Effector CD4-positive, alpha-beta T cell (primary cell): ENCODE results near the gene TMEM154.
"Not testable (repeated sequence)": the region's sequence is repeated elsewhere in the genome, so short reads cannot be mapped to it uniquely, and the experiment has no call there.

ENCODE experiments used
- DNase-seq: peaks from one replicate; pipeline ENCODE4 v3.0.0-alpha.2; 2020

Gene TMEM154

GRCh38 chr4:152665691-152666395, 14.0 kb downstream of the TMEM154 start:
- no peak for DNase-seq

DNA sequence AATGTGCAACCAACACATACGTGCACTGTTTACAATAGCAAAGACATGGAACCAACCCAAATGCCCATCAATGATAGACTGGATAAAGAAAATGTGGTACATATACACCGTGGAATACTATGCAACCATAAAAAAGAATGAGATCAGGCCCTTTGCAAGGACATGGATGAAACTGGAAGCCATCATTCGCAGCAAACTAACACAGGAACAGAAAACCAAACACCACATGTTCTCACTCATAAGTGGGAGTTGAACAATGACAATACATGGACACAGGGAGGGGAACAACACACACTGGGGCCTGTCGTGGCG, 15.8 kb downstream of the TMEM154 start:
- not testable (repeated sequence) for DNase-seq

- DNase-seq, result no peak
Measured at GRCh38 chr4:152663203-152664066, 16.4 kb downstream of the TMEM154 start.

- no peak for DNase-seq
Measured at GRCh38 chr4:152661649-152662048, 18.1 kb downstream of the TMEM154 start.

GRCh38 chr4:152660526-152660925, 19.3 kb downstream of the TMEM154 start:
- DNase-seq, result no peak

GRCh38 chr4:152659806-152660205, 20.0 kb downstream of the TMEM154 start:
- DNase-seq, result no peak

- DNase-seq, result no peak
Measured at GRCh38 chr4:152657657-152658056, 22.1 kb downstream of the TMEM154 start.

- no peak for DNase-seq
Measured at GRCh38 chr4:152655272-152656129, 24.3 kb downstream of the TMEM154 start.

DNA sequence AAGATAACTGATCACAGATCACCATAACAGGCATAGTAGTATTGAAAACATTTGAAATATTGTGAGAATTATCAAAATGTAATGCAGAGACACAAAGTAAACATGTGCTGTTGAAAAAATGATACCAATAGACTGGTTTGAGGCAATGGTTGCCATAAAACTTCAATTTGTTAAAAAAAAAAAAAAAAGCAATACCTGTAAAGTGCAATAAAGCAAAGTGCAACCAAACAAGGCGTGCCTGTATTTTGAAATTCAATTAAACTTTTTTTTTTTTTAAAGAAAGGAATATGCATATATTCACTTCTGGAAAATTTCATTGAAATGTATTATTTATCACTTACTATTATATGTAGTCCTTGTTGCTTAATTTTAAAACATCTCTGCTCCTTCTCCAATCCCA, 27.7 kb downstream of the TMEM154 start:
- no peak for DNase-seq

- DNase-seq, result no peak
Measured at GRCh38 chr4:152651473-152652060, 28.2 kb downstream of the TMEM154 start.

DNA sequence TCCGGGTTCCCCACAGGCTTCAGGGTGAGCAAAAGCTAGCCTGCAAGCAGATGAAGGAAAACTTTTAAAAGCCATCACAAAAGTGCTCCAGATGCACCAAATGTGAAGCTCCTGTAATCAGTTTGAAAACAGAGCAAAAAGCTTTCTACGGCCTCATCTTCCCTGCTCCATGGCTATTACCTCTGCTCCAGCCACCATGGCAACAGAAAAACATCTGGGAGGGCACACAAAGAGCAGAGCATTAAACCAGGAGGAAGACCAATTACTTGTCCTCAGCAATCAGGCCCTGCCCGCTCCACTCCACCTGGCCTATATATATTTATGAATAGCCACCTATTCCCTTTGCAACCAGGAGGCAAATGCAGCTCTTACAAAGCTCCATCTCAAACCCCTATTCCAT, 33.6 kb downstream of the TMEM154 start:
- DNase-seq, result no peak

DNA sequence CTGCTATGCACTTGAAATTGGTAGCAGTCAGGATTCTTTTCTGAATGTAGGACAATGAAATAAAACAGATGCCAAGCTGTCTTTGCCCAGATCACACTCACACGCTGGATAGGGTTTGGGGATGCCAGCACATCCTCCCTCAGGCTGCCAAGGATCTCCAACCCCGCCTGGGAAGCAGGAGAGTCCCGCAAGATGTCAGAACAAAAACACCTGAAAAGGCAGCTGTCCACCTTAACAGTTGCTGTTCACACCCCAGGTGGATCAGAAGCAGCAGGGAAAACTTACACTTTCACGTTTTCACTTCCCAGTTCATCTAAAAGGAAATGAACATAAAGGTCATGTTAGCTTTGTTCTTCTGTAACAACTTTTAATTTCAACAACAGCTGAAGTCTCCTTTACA, 35.7 kb downstream of the TMEM154 start:
- DNase-seq, result no peak

DNA sequence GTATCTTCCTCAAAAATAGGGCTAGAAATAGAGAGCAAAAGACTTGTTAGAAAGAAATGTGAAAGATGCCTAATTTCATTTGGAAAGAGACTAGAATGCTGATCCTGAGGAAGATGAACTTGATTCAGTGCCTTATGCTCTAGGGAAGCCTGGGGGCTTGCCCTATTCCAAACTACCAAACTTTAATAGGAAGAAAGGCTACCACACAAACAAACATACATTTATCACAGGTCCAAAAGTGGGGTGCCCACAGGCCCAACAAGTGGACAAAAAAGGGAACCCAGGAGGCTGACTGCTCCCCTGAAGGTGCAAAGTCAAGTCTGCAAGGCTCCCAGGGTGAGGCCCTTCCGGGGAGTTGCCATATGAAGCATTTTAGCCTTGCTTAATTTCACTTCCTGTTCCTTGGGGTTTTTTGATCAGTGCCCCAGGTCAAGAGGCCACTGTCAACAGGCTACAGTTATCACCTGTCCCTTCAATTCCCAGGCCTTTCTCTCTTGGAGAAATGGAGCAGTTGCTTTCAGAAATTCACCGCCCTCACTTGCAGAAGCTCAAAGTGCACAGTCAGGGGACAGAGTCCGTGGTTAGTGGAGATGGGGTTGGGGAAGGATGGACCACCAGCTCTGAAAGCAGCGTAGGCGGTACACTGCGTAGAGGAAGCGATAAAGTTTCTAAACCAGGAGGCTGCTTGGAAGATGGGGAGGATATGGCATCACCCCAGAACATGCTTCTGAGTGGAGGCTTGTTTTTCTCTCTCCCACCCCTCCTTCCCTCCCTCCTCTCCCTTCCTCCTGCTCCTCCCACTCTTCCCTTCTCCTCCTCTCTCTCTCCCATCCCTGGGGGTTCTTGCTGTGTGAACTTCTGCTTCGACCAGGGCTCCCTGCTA, 36.4 kb downstream of the TMEM154 start:
- DNase-seq, result no peak

- no peak for DNase-seq
Measured at GRCh38 chr4:152640058-152640921, 39.5 kb downstream of the TMEM154 start.

GRCh38 chr4:152635851-152636250, 43.9 kb downstream of the TMEM154 start:
- no peak for DNase-seq

DNA sequence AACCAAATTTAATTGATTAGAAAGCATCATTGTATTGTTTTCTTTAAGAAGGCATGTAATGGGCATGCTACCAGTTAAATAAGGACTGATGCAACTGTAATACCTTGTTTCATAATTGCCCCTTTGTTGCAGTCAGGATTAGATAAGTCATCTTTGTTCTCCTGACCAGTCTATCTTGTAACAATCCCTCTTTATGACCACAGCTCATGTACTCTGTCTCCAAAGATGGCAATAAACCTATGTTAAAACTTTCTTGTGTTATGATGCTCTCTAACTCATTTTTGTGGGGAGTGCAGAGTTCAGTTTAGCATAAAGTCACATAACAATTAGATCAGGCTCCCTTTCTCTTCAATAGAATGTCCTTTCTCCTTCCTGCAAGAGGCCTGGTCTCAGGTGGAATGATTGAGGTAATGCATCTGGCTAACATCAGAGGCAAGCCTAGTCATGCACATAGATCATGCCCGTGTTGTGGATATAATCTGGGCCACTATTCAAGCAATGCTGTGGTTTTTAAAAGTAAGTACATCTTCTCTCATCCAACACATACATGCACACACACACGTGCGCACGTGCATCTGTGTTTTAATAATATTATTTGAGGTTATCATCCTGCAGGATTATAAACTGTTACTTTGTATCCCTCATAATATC, 45.6 kb downstream of the TMEM154 start:
- DNase-seq, result no peak

GRCh38 chr4:152633118-152633517, 46.7 kb downstream of the TMEM154 start:
- DNase-seq, result no peak

DNA sequence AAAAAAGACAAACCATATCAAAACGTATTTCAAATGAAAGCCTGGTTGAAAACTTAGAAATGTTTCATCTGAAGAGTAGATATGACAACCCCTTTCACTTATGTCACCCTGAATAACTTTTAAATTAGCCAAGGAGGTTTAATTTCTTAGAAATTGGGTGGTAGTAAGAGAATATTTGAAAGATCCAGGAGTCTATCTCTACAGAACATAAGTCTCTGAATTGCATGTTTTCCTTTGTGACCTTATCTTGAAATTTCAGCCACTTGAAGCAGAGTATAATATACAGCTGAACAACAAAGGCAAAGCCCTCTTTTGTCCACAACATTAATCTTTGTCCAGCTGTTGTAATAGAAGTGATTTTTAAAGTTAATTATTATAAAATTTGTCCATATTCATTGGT, 49.5 kb downstream of the TMEM154 start:
- no peak for DNase-seq

DNA sequence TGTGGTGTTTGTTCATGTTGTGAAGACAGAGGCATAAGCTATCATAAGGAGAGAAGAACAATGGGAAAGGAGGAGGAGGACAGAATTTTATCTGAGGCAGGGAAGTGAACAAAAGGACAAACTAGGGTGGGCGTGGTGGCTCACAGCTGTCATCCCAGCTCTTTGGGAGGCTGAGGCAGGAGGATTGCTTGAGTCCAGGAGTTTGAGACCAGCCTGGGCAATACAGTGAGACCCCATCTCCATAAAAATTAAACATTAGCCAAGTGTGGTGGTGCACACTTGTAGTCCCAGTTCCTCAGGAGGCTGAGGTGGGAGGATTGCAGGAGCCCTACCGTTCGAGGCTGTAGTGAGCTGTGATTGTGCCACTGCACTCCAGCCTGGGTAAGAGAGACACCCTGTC, 49.9 kb downstream of the TMEM154 start:
- DNase-seq, result no peak

- no peak for DNase-seq
Measured at GRCh38 chr4:152628128-152628527, 51.7 kb downstream of the TMEM154 start.
